K562 (cell line): Measurements from ENCODE around the gene PSMB10. TPM values are rescaled to one million over a fixed set of nuclear protein-coding genes. Genes with fewer than 3 reads are reported as not detected.

Source experiments
- ATAC-seq: fragments of 200-7000 bp; cut with Tn5 transposase; 3 replicates; pipeline ENCODE4 v1.9.1; 2020; ENCODE audit warnings: moderate library complexity
- BruUV-seq: library from RNA; stranded (reverse); fragments of 400-500 nt; replicated peaks from 2 replicates; lab custom pipeline; 2021; lab: Mats Ljungman, UMichigan
- CTCF ChIA-PET: fragments of 300-600 bp; formaldehyde crosslinking; extraction: SDS; loops from one replicate; lab custom pipeline; 2021; ENCODE audit warnings: low intra/inter-chr PET ratio; lab: Yijun Ruan, JAX
- POLR2A ChIA-PET: fragments of 300-600, 350-650 bp; sonication (Branson Sonifier 250); formaldehyde crosslinking; extraction: SDS; loops from one replicate; lab custom pipeline; 2021; ENCODE audit warnings: antibody characterized with exemption, inconsistent platforms; lab: Yijun Ruan, JAX
- DNase-seq, 4 experiments: peaks; one replicate each; pipeline versions ENCODE4 v3.0.0 to v3.0.0-alpha.2; 2011 to 2018; ENCODE audit warnings: low spot score in 3 of 4, mixed read lengths in 3 of 4; ENCODE audit errors: extremely low read depth in 1 of 4
- FAIRE-seq: peaks from 2 replicates; lab custom pipeline; 2011; peaks lifted over from hg19 to GRCh38; lab: Jason Lieb, UNC
- H2AFZ ChIP-seq: 2 replicates; pipeline ENCODE4 v1.6.0; 2011; ENCODE audit warnings: low read depth, low read length, control low read depth, inconsistent platforms
- H3K27ac ChIP-seq: fragments of 200-600 bp; 3 replicates; pipeline ENCODE4 v1.8.0; 2011; ENCODE audit warnings: low read depth, mild to moderate bottlenecking, control low read depth, inconsistent platforms, low read length, moderate library complexity, mixed read lengths; ENCODE audit errors: extremely low read depth
- H3K27me3 ChIP-seq, 2 experiments: fragments of 300-600 bp in 1 of 2; 2 replicates in 1 of 2; 3 replicates in 1 of 2; pipeline versions ENCODE4 v1.6.0 to v1.8.0; 2011; ENCODE audit warnings: inconsistent platforms in 2 of 2, low read length in 2 of 2, mild to moderate bottlenecking in 1 of 2, mixed read lengths in 1 of 2, moderate library complexity in 1 of 2; ENCODE audit not compliant: control insufficient read depth in 2 of 2, insufficient read depth in 2 of 2
- H3K36me3 ChIP-seq: fragments of 300-600 bp; 3 replicates; pipeline ENCODE4 v1.8.0; 2011; ENCODE audit warnings: mild to moderate bottlenecking, low read length, inconsistent platforms; ENCODE audit not compliant: control insufficient read depth, insufficient read depth
- H3K4me1 ChIP-seq, 2 experiments: fragments of 200-600 bp in 1 of 2; replicated peaks in 1 of 2; 2 replicates in 1 of 2; 3 replicates in 1 of 2; pipeline versions ENCODE4 v1.5.1 to v1.8.0; 2011; ENCODE audit warnings: inconsistent platforms in 2 of 2, low read length in 2 of 2, mild to moderate bottlenecking in 1 of 2, mixed read lengths in 1 of 2, moderate library complexity in 1 of 2; ENCODE audit not compliant: control insufficient read depth in 2 of 2, insufficient read depth in 2 of 2
- H3K4me2 ChIP-seq: 2 replicates; pipeline ENCODE4 v1.6.1; 2011; ENCODE audit warnings: low read length, control low read depth, inconsistent platforms, mixed read lengths; ENCODE audit not compliant: insufficient read depth
- H3K4me3 ChIP-seq: fragments of 200-600 bp; sonication (generic), shearing (Covaris generic); 2 replicates; pipeline ENCODE4 v1.5.1; 2016; ENCODE audit warnings: control low read depth, inconsistent platforms
- H3K79me2 ChIP-seq: fragments of 200-600 bp; 3 replicates; pipeline ENCODE4 v1.8.0; 2011; ENCODE audit warnings: low read length, inconsistent platforms; ENCODE audit not compliant: control insufficient read depth, insufficient read depth
- H3K9ac ChIP-seq, 2 experiments: 2 replicates each; pipeline versions ENCODE4 v1.6.0 to v1.6.1; 2011; ENCODE audit warnings: low read depth in 2 of 2, low read length in 2 of 2, control low read depth in 1 of 2, inconsistent platforms in 1 of 2, mild to moderate bottlenecking in 1 of 2, mixed read lengths in 1 of 2; ENCODE audit not compliant: insufficient read depth in 1 of 2
- H3K9me1 ChIP-seq: one replicate; pipeline ENCODE4 v1.6.0; 2011; ENCODE audit warnings: inconsistent platforms, mild to moderate bottlenecking, low read length, moderate library complexity; ENCODE audit not compliant: control insufficient read depth, insufficient read depth
- H3K9me3 ChIP-seq: replicated peaks from 2 replicates; pipeline ENCODE4 v1.5.1; 2011; ENCODE audit warnings: low read depth, low read length, inconsistent platforms; ENCODE audit not compliant: control insufficient read depth, insufficient read depth
- H4K20me1 ChIP-seq: replicated peaks from 2 replicates; pipeline ENCODE4 v1.6.1; 2011; ENCODE audit warnings: low read length, inconsistent platforms, mixed read lengths; ENCODE audit not compliant: control insufficient read depth, insufficient read depth
- BRF2 ChIP-seq: IDR thresholded peaks from 3 replicates; pipeline ENCODE4 v1.6.1; 2011; ENCODE audit warnings: borderline replicate concordance, mild to moderate bottlenecking; ENCODE audit not compliant: insufficient read length, insufficient read depth
- CC2D1A ChIP-seq: fragments of 450-650 bp; IDR thresholded peaks from 2 replicates; pipeline ENCODE4 v1.6.1; 2017; ENCODE audit warnings: mild to moderate bottlenecking
- FOXK1 ChIP-seq: sonication (generic); formaldehyde crosslinking; IDR thresholded peaks from 2 replicates; pipeline ENCODE4 v1.8.0; 2022; ENCODE audit warnings: missing genetic modification reagents, mild to moderate bottlenecking, borderline replicate concordance
- HCFC1 ChIP-seq: IDR thresholded peaks from 2 replicates; pipeline ENCODE4 v1.6.1; 2012; ENCODE audit warnings: low read depth, low read length, improper control_type of control experiment
- IRF2 ChIP-seq: sonication (generic); formaldehyde crosslinking; IDR thresholded peaks from 2 replicates; pipeline ENCODE4 v1.8.1; 2022; ENCODE audit warnings: mild to moderate bottlenecking, missing genetic modification reagents
- NFIX ChIP-seq: fragments of 250-450 bp; sonication (Bioruptor Pico); IDR thresholded peaks from 2 replicates; pipeline ENCODE4 v1.4.0; 2020; ENCODE audit warnings: low read depth, mild to moderate bottlenecking, moderate library complexity
- PCBP2 ChIP-seq: fragments of 200-400 bp; formaldehyde crosslinking; IDR thresholded peaks from 2 replicates; pipeline ENCODE4 v1.6.1; 2018; ENCODE audit warnings: low read length, low read depth, mild to moderate bottlenecking, moderate library complexity; ENCODE audit not compliant: poor library complexity, severe bottlenecking
- ZNF184 ChIP-seq: sonication (generic); formaldehyde crosslinking; IDR thresholded peaks from 2 replicates; pipeline ENCODE4 v1.5.0; 2020; ENCODE audit warnings: missing genetic modification reagents
- ZNF3 ChIP-seq: fragments of 250-450 bp; sonication (Bioruptor Pico); IDR thresholded peaks from 2 replicates; pipeline ENCODE4 v1.5.0; 2021; ENCODE audit warnings: mild to moderate bottlenecking, moderate library complexity
- ZNF347 ChIP-seq: fragments of 450-650 bp; formaldehyde crosslinking; IDR thresholded peaks from 2 replicates; pipeline ENCODE4 v1.4.0; 2020; ENCODE audit warnings: low read depth, mild to moderate bottlenecking, moderate library complexity
- ZNF609 ChIP-seq: sonication (generic); formaldehyde crosslinking; IDR thresholded peaks from 2 replicates; pipeline ENCODE4 v1.8.1; 2023; ENCODE audit warnings: missing genetic modification reagents, mild to moderate bottlenecking, borderline replicate concordance
- WGBS: fragments of 100-300 bp; shearing (Covaris generic); methylation state at CpG from one replicate; pipeline ENCODE4 v1.1.6; 2016; ENCODE audit warnings: low coverage, mixed read lengths; ENCODE audit not compliant: insufficient coverage; ENCODE audit errors: missing lambda C conversion rate; 5-methylcytosine and 5-hydroxymethylcytosine counted together
- in situ Hi-C: fragments of 300-500 bp; cut with MboI; formaldehyde crosslinking; loops from 4 replicates; pipeline ENCODE4 v1.15.0; 2018; ENCODE audit warnings: inconsistent platforms, mixed read lengths
- intact Hi-C: fragments of 100-400 bp; cut with micrococcal nuclease; formaldehyde crosslinking; loops from 2 replicates; pipeline ENCODE4 v1.14.2; 2022
- polyA plus RNA-seq, 8 experiments: library from polyadenylated mRNA; depleted of rRNA in 4 of 8; stranded (reverse) in 5 of 8; unstranded in 3 of 8; fragments of >200 nt; fragmentation: Nextera tagmentation in 2 of 8; fragmentation: Illumina TruSeq in 1 of 8; extraction: Ambion mirVana in 2 of 8; extraction: Trizol in 1 of 8; gene quantifications; 2 replicates each; pipeline versions ENCODE4 v1.2.1 to v1.2.3, GENCODE V29; 2011 to 2014; ENCODE audit warnings: inconsistent platforms in 1 of 8, missing spikeins in 1 of 8
- total RNA-seq, 7 experiments: library from RNA; depleted of rRNA in 6 of 7; stranded (reverse); fragments of >200 nt in 6 of 7; fragmentation: Illumina TruSeq in 2 of 7; extraction: Trizol in 2 of 7; gene quantifications; 2 replicates each; pipeline versions ENCODE4 v1.2.1 to v1.2.3, GENCODE V29; 2011 to 2021; ENCODE audit warnings: low replicate concordance in 1 of 7
- TF ChIP-seq, protein P1 (sequence below): fragments of 450-650 bp; formaldehyde crosslinking; IDR thresholded peaks from 2 replicates; pipeline ENCODE4 v1.4.0; 2022; ENCODE audit warnings: mild to moderate bottlenecking, moderate library complexity

Gene PSMB10
- total and polyA plus RNA-seq, 9 of the 15 experiments (the other 6 are each of a cell fraction or from before 2014, with no cell fraction given) = 11.7 to 105 (median 51.0) TPM

GRCh38 chr16:67922740-67923139 is 13.9 kb downstream of the PSMB10 start:
- no peak for DNase-seq
- 69% methylated on average over 8 of the region's 8 CpGs for WGBS
- ChIA-PET CTCF (interaction anchor here (1.1 kb wide), 1 partner anchor 106 kb away, joined by 3 read pairs; no protein-coding TSS in a partner anchor), POLR2A (interaction anchor here (0.7 to 1.6 kb wide), 6 partner anchors 8 to 255 kb away, joined by 3 to 8 read pairs (median 3); no protein-coding TSS in a partner anchor)
- H2AFZ ChIP-seq = no peak overlapping the region
- no peak for FAIRE-seq
- H3K9ac ChIP-seq = no peak overlapping the region
- H3K79me2 ChIP-seq = no peaks in the 10 kb centered on the region
- no peaks in the 10 kb centered on the region for H3K27me3 ChIP-seq
- H3K27ac ChIP-seq = no peak overlapping the region
- peaks cover 28% of the 10 kb centered on the region for H4K20me1 ChIP-seq
- H3K9me1 ChIP-seq = peaks cover 3% of the 10 kb centered on the region
- no peak overlapping the region; the same call in 1 of the 2 replicates for H3K4me2 ChIP-seq
- H3K4me1 ChIP-seq = peaks cover 18% of the 10 kb centered on the region in 2 experiments
- in situ Hi-C loops (loop anchor here (10.0 kb wide), 1 partner anchor 398 kb away; the partner anchor contains the start of gene RIPOR1), intact Hi-C loops (no loop called here)
- H3K9me3 ChIP-seq = no peaks in the 10 kb centered on the region
- H3K4me3 ChIP-seq = no peak overlapping the region
- BruUV-seq = no TSS peak
- ATAC-seq = peak; percentile 12; the same call in 1 of the 3 replicates
- H3K36me3 ChIP-seq = no peaks in the 10 kb centered on the region; the same call in 2 of the 3 replicates
- TF ChIP-seq ZNF347 (CRISPR knock-in tag) (no peak), ZNF184 (CRISPR knock-in tag) (no peak), NFIX (CRISPR knock-in tag) (no peak), BRF2 (no peak), CC2D1A (no peak), HCFC1 (no peak), PCBP2 (no peak), FOXK1 (CRISPR knock-in tag) (no peak), IRF2 (CRISPR knock-in tag) (no peak), ZNF609 (CRISPR knock-in tag) (no peak), ZNF3 (CRISPR knock-in tag) (no peak)
- TF ChIP-seq, protein P1, sequence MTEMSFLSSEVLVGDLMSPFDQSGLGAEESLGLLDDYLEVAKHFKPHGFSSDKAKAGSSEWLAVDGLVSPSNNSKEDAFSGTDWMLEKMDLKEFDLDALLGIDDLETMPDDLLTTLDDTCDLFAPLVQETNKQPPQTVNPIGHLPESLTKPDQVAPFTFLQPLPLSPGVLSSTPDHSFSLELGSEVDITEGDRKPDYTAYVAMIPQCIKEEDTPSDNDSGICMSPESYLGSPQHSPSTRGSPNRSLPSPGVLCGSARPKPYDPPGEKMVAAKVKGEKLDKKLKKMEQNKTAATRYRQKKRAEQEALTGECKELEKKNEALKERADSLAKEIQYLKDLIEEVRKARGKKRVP (CRISPR knock-in tag) = no peak
